ENCODE measurements around the gene TMBIM4.

GRCh38 chr12:66118240-66118891 is 51.4 kb downstream of the TMBIM4 start:
- TF ChIP-seq CTCF (IDR thresholded peaks at IDR 0.05; ENCODE audit: low read depth, low read length, poor library complexity, severe bottlenecking), result no peak
- no peak for TF ChIP-seq EZH2phosphoT487 (IDR thresholded peaks at IDR 0.05; ENCODE audit: borderline replicate concordance, low read length)

Data from DOHH2 (cell line).